Measurements from ENCODE around the gene PRKG1. TPM values are rescaled to one million over a fixed set of nuclear protein-coding genes. Genes with fewer than 3 reads are reported as not detected.

Gene PRKG1
- total RNA-seq, 1 donor from 2014 or later, result 26.4 TPM

GRCh38 chr10:52343439-52343838 is 1269.2 kb downstream of the PRKG1 start:
- Histone ChIP-seq H3K27ac (no peak overlapping the region), H2AFZ (replicated peaks) (no peak overlapping the region), H3K4me1 (peaks cover under 1% of the 10 kb centered on the region), H3K9me3 (ENCODE audit: low read depth) (no peaks in the 10 kb centered on the region), H3F3A (ENCODE audit: low read depth) (no peaks in the 10 kb centered on the region), H3K4me3 (no peak overlapping the region), H3K4me2 (no peak overlapping the region), H3K79me2 (ENCODE audit: low read depth) (no peaks in the 10 kb centered on the region), H3K36me3 (no peaks in the 10 kb centered on the region), H3K27me3 (no peaks in the 10 kb centered on the region), H3K9ac (no peak overlapping the region), H4K20me1 (ENCODE audit: low read depth) (no peaks in the 10 kb centered on the region)
- TF ChIP-seq CTCF (IDR thresholded peaks at IDR 0.05), result no peak
- Mint-ChIP-seq H3K4me3 (no peak overlapping the region), H3K27ac (no peak overlapping the region), H3K9me3 (no peaks in the 10 kb centered on the region), H3K27me3 (ENCODE audit: insufficient read depth, low read depth) (peaks cover 3% of the 10 kb centered on the region), H3K4me1 (no peaks in the 10 kb centered on the region), H3K36me3 (no peaks in the 10 kb centered on the region)
- no peak for DNase-seq (ENCODE audit: low spot score)

GRCh38 chr10:52346394-52347326 is 1272.4 kb downstream of the PRKG1 start:
- TF ChIP-seq EZH2 (IDR thresholded peaks at IDR 0.05) (no peak), CTCF (IDR thresholded peaks at IDR 0.05) (no peak), EZH2phosphoT487 (IDR thresholded peaks at IDR 0.05) (no peak)
- DNase-seq (ENCODE audit: low spot score), result no peak
- no peak overlapping the region for H3K4me3 Mint-ChIP-seq
- no peak overlapping the region for H2AFZ ChIP-seq (replicated peaks)
- no peaks in the 10 kb centered on the region for H3K79me2 ChIP-seq (ENCODE audit: low read depth)
- H3K4me3 ChIP-seq, result no peak overlapping the region
- no peaks in the 10 kb centered on the region for H3K27me3 ChIP-seq
- no peak overlapping the region for H3K27ac Mint-ChIP-seq
- no peak overlapping the region for H3K4me2 ChIP-seq
- no peaks in the 10 kb centered on the region for H3F3A ChIP-seq (ENCODE audit: low read depth)
- H3K27ac ChIP-seq, result no peak overlapping the region
- H3K27me3 Mint-ChIP-seq (ENCODE audit: insufficient read depth, low read depth), result peaks cover 3% of the 10 kb centered on the region
- H3K36me3 Mint-ChIP-seq, result no peaks in the 10 kb centered on the region
- H3K9ac ChIP-seq, result no peak overlapping the region
- H3K9me3 ChIP-seq (ENCODE audit: low read depth), result no peaks in the 10 kb centered on the region
- no peaks in the 10 kb centered on the region for H3K9me3 Mint-ChIP-seq
- H3K36me3 ChIP-seq, result no peaks in the 10 kb centered on the region
- no peaks in the 10 kb centered on the region for H3K4me1 ChIP-seq
- H3K4me1 Mint-ChIP-seq, result no peaks in the 10 kb centered on the region
- H4K20me1 ChIP-seq (ENCODE audit: low read depth), result no peaks in the 10 kb centered on the region

- Mint-ChIP-seq H3K4me1 (no peaks in the 10 kb centered on the region), H3K36me3 (no peaks in the 10 kb centered on the region), H3K27ac (no peak overlapping the region), H3K4me3 (no peak overlapping the region), H3K27me3 (ENCODE audit: insufficient read depth, low read depth) (peaks cover 3% of the 10 kb centered on the region), H3K9me3 (no peaks in the 10 kb centered on the region)
- Histone ChIP-seq H3K9ac (no peak overlapping the region), H3K4me2 (no peak overlapping the region), H3K36me3 (no peaks in the 10 kb centered on the region), H3F3A (ENCODE audit: low read depth) (no peaks in the 10 kb centered on the region), H2AFZ (replicated peaks) (no peak overlapping the region), H3K4me3 (no peak overlapping the region), H3K4me1 (no peaks in the 10 kb centered on the region), H3K27me3 (no peaks in the 10 kb centered on the region), H3K27ac (no peak overlapping the region), H3K9me3 (ENCODE audit: low read depth) (no peaks in the 10 kb centered on the region), H4K20me1 (ENCODE audit: low read depth) (no peaks in the 10 kb centered on the region), H3K79me2 (ENCODE audit: low read depth) (no peaks in the 10 kb centered on the region)
- TF ChIP-seq EZH2 (IDR thresholded peaks at IDR 0.05) (no peak), CTCF (IDR thresholded peaks at IDR 0.05) (no peak), EZH2phosphoT487 (IDR thresholded peaks at IDR 0.05) (no peak)
- DNase-seq (ENCODE audit: low spot score), result no peak
These were observed 1273.0 kb downstream of the PRKG1 start for GRCh38 chr10:52347327-52347667.

MicroRNA genes within 50 kb of the gene (microRNA counts, 767-probe panel; counts per million panel counts)
- microRNA hsa-miR-605, result 460 counts per million, percentile 90 among the panel's probes with 10 or more counts

Small RNA genes within 50 kb of the gene (microRNA-seq; reads per million reads assigned to microRNA genes)
- gene MIR605, result 3.1 reads per million, percentile 14 among the genes with 10 or more reads in this experiment

Small RNA genes within 50 kb of the gene (small RNA-seq; reads per million reads assigned to genes)
- 0.11 reads per million for gene MIR605

Other genes with a start within 250 kb of the PRKG1 start
- gene A1CF, start 188.9 kb upstream of the PRKG1 start, total RNA-seq (ENCODE audit: low replicate concordance), result not detected in 2 replicates